B cell (primary cell): Measurements from ENCODE around the gene FRMPD4. TPM values are rescaled to one million over a fixed set of nuclear protein-coding genes. Genes with fewer than 3 reads are reported as not detected.

Experiments used
- ATAC-seq: fragments of 200-7000 bp; cut with Tn5 transposase; one replicate; pipeline ENCODE4 v1.10.0; 2021; ENCODE audit warnings: low read depth, mild to moderate bottlenecking, moderate number of reproducible peaks, moderate library complexity
- CTCF ChIA-PET: fragments of 350-600 bp; sonication (Branson Sonifier 250); formaldehyde crosslinking; loops from one replicate; lab custom pipeline; 2021; ENCODE audit warnings: antibody characterized with exemption, inconsistent platforms; lab: Charles Lee
- POLR2A ChIA-PET: fragments of 350-600 bp; sonication (Branson Sonifier 250); formaldehyde crosslinking; loops from one replicate; lab custom pipeline; 2021; ENCODE audit warnings: antibody characterized with exemption; lab: Charles Lee
- DNase-seq: peaks from one replicate; pipeline ENCODE4 v3.0.0; 2013
- H2AFZ ChIP-seq: 2 replicates; pipeline ENCODE4 v1.6.1; 2012; ENCODE audit warnings: mild to moderate bottlenecking, low read depth, low read length; ENCODE audit not compliant: insufficient read depth, poor library complexity, severe bottlenecking
- H3K27ac ChIP-seq, 2 donors: 1 replicate in 1 of 2; 2 replicates in 1 of 2; pipeline ENCODE4 v1.5.1; 2012 to 2013; ENCODE audit warnings: low read length in 2 of 2, mild to moderate bottlenecking in 2 of 2, moderate library complexity in 1 of 2
- H3K27me3 ChIP-seq, 4 experiments: fragments of 200-600 bp in 1 of 4; sonication (generic) in 1 of 4; replicated peaks in 1 of 4; 1 replicate in 2 of 4; 2 replicates in 2 of 4; pipeline versions ENCODE4 v1.6.1 to v1.7.0; 2013 to 2016; ENCODE audit warnings: low read length in 3 of 4, mild to moderate bottlenecking in 2 of 4, mixed read lengths in 1 of 4, moderate library complexity in 1 of 4; ENCODE audit not compliant: insufficient read depth in 4 of 4, control insufficient read depth in 3 of 4; ENCODE audit errors: control extremely low read depth in 1 of 4
- H3K36me3 ChIP-seq, 2 experiments: replicated peaks in 1 of 2; 1 replicate in 1 of 2; 2 replicates in 1 of 2; pipeline versions ENCODE4 v1.6.1 to v1.7.1; 2013; ENCODE audit warnings: low read length in 1 of 2; ENCODE audit not compliant: insufficient read depth in 2 of 2, control insufficient read depth in 1 of 2; ENCODE audit errors: control extremely low read depth in 1 of 2, extremely low read depth in 1 of 2
- H3K4me1 ChIP-seq, 2 donors: fragments of 200-600 bp in 1 of 2; sonication (generic) in 1 of 2; 1 replicate in 1 of 2; 2 replicates in 1 of 2; pipeline versions ENCODE4 v1.5.1 to v1.6.1; 2013 to 2017; ENCODE audit warnings: low read length in 2 of 2; ENCODE audit not compliant: control insufficient read depth in 2 of 2, insufficient read depth in 2 of 2
- H3K4me2 ChIP-seq: replicated peaks from 2 replicates; pipeline ENCODE3; 2012; ENCODE audit warnings: mild to moderate bottlenecking, low read depth, low read length; ENCODE audit not compliant: poor library complexity, severe bottlenecking
- H3K4me3 ChIP-seq, 5 experiments: fragments of 200-600 bp in 1 of 5; sonication (generic) in 1 of 5; 1 replicate in 3 of 5; 2 replicates in 2 of 5; pipeline versions ENCODE4 v1.5.1 to v1.7.0; 2011 to 2016; ENCODE audit warnings: low read length in 4 of 5, mild to moderate bottlenecking in 4 of 5, low read depth in 2 of 5, control low read depth in 1 of 5, moderate library complexity in 1 of 5; ENCODE audit not compliant: insufficient read depth in 1 of 5; ENCODE audit errors: control extremely low read depth in 1 of 5, extremely low read depth in 1 of 5
- H3K79me2 ChIP-seq: fragments of 200-600 bp; sonication (generic); one replicate; pipeline ENCODE4 v1.6.0; 2016; ENCODE audit warnings: low read length; ENCODE audit not compliant: control insufficient read depth, insufficient read depth
- H3K9ac ChIP-seq: fragments of 200-600 bp; sonication (generic); 2 replicates; pipeline ENCODE4 v1.6.1; 2017; ENCODE audit warnings: mild to moderate bottlenecking, low read length, moderate library complexity
- H3K9me3 ChIP-seq, 3 donors: one replicate each; pipeline versions ENCODE4 v1.6.1 to v1.7.1; 2013; ENCODE audit warnings: low read length in 2 of 3; ENCODE audit not compliant: control insufficient read depth in 2 of 3, insufficient read depth in 1 of 3; ENCODE audit errors: control extremely low read depth in 1 of 3
- H4K20me1 ChIP-seq: 2 replicates; pipeline ENCODE4 v1.6.0; 2012; ENCODE audit warnings: mild to moderate bottlenecking, low read length; ENCODE audit not compliant: insufficient read depth, control insufficient read depth, poor library complexity, severe bottlenecking
- H3K27ac Mint-ChIP-seq: one replicate; pipeline ENCODE4 v1.8.0; 2021; ENCODE audit warnings: mixed read lengths
- H3K27me3 Mint-ChIP-seq: one replicate; pipeline ENCODE4 v1.8.0; 2021; ENCODE audit warnings: mixed read lengths
- H3K4me1 Mint-ChIP-seq: one replicate; pipeline ENCODE4 v1.8.0; 2021; ENCODE audit warnings: mixed read lengths
- H3K4me3 Mint-ChIP-seq: one replicate; pipeline ENCODE4 v1.8.0; 2021; ENCODE audit warnings: mixed read lengths
- H3K9me3 Mint-ChIP-seq: one replicate; pipeline ENCODE4 v1.8.0; 2022; ENCODE audit warnings: mixed read lengths; ENCODE audit not compliant: insufficient read depth
- CTCF ChIP-seq: fragments of 200-600 bp; IDR thresholded peaks from one replicate; pipeline ENCODE4 v1.8.0; 2022; ENCODE audit warnings: antibody characterized with exemption, mild to moderate bottlenecking
- EZH2 ChIP-seq: IDR thresholded peaks from 2 replicates; pipeline ENCODE4 v1.6.1; 2012; ENCODE audit warnings: borderline replicate concordance, low read depth, mild to moderate bottlenecking, moderate library complexity, low read length; ENCODE audit not compliant: insufficient read depth, poor library complexity, severe bottlenecking
- WGBS: methylation state at CpG from one replicate; pipeline ENCODE4 v1.1.5; 2013; ENCODE audit warnings: missing lambda C conversion rate; ENCODE audit not compliant: insufficient coverage; 5-methylcytosine and 5-hydroxymethylcytosine counted together
- intact Hi-C: fragments of 100-400 bp; cut with micrococcal nuclease; formaldehyde crosslinking; loops from one replicate; pipeline ENCODE4 v1.10.0; 2022
- polyA plus RNA-seq: library from polyadenylated mRNA; depleted of rRNA; stranded (reverse); fragments of >200 nt; gene quantifications from 2 replicates; pipeline ENCODE4 v1.2.3, GENCODE V29; 2012
- total RNA-seq, 2 donors: library from RNA; stranded (reverse); fragments of 120-200 nt in 1 of 2; gene quantifications; 1 replicate in 1 of 2; 2 replicates in 1 of 2; pipeline versions ENCODE4 v1.2.3 to v1.2.4, GENCODE V29; 2013 to 2022

The FRMPD4 gene
- total and polyA plus RNA-seq, 2 donors (not counting 1 experiment from before 2014, with no cell fraction given): not detected

- Mint-ChIP-seq H3K4me3 (no peak overlapping the region), H3K27ac (no peak overlapping the region), H3K9me3 (no peaks in the 10 kb centered on the region), H3K4me1 (no peaks in the 10 kb centered on the region), H3K27me3 (peaks cover 2% of the 10 kb centered on the region)
- ATAC-seq (no peak), DNase-seq (no peak)
- Histone ChIP-seq H3K4me3 (no peak overlapping the region), H3K36me3 (no peaks in the 10 kb centered on the region), H4K20me1 (no peaks in the 10 kb centered on the region), H3K4me2 (no peak overlapping the region), H3K4me1 (no peaks in the 10 kb centered on the region), H2AFZ (no peak overlapping the region), H3K79me2 (no peaks in the 10 kb centered on the region), H3K27ac (no peak overlapping the region), H3K9ac (no peak overlapping the region), H3K9me3 (no peaks in the 10 kb centered on the region), H3K27me3 (no peaks in the 10 kb centered on the region)
- intact Hi-C loops: no loop called here
- POLR2A ChIA-PET: no interaction called here
- CTCF ChIA-PET: no interaction called here
- no peak for TF ChIP-seq EZH2
- no peak for TF ChIP-seq CTCF
These were observed 302.0 kb downstream of the FRMPD4 start for GRCh38 chrX:12440246-12440645.

GRCh38 chrX:12441381-12442128 is 303.3 kb downstream of the FRMPD4 start:
- Histone ChIP-seq H3K9me3 (no peaks in the 10 kb centered on the region), H3K36me3 (no peaks in the 10 kb centered on the region), H2AFZ (no peak overlapping the region), H3K4me3 (no peak overlapping the region), H3K9ac (no peak overlapping the region), H3K27ac (no peak overlapping the region), H3K4me2 (no peak overlapping the region), H3K27me3 (no peaks in the 10 kb centered on the region), H3K4me1 (no peaks in the 10 kb centered on the region), H4K20me1 (no peaks in the 10 kb centered on the region), H3K79me2 (no peaks in the 10 kb centered on the region)
- Mint-ChIP-seq H3K9me3 (no peaks in the 10 kb centered on the region), H3K27ac (no peak overlapping the region), H3K4me3 (no peak overlapping the region), H3K27me3 (peaks cover 2% of the 10 kb centered on the region), H3K4me1 (no peaks in the 10 kb centered on the region)
- POLR2A ChIA-PET: no interaction called here
- DNase-seq (no peak), ATAC-seq (no peak)
- TF ChIP-seq EZH2: no peak
- no peak for TF ChIP-seq CTCF
- intact Hi-C loops: no loop called here
- no CpG with 5 or more reads among the region's 3 CpGs for WGBS
- CTCF ChIA-PET: no interaction called here
